Activated T-helper 9 cell treated with anti-CD3 and anti-CD28 coated beads, Interleukin-2, amount 50 U/mL, for 16 hours (primary cell): ENCODE results near the gene VANGL2.

ENCODE experiments used
- DNase-seq: peaks from one replicate; pipeline ENCODE4 v3.0.0-alpha.2; 2020; ENCODE audit warnings: low read depth

Gene VANGL2

DNA sequence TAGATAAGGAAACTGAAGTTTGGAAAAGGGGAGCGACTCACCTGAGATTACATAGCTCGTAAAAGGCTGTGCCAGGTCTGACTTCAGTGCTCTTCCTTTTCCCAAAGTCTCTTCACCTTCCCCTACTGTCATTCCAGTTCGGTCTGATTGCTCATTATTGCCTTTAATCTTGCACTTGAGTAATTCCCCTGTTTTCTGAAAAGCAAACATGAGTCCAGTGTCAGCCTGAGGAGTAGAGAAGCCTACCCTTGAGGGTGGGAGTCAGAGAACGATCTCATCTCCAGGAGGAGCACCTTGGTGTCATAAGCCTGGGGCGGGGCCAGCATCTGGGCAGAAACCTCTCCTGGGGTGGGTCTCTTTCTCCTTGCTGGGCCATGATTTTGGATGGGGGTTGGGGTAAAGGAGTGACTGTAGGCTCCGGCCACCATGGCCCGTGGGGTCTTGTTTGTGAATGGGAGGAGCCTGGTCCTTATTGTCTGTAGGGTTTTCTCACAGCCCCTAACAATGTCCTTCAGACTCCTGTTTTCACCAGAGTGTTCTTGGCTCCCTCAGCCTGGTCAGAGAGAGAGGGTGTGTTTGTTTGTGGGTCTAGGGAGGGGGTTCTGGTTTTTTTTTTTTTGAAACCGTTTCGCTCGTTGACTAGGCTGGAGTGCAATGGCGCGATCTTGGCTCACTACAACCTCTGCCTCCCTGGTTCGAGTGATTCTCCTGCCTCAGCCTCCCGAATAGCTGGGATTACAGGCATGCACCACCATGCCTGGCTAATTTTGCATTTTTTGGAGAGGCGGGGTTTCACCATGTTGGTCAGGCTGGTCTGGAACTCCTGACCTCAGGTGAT lies 6.0 kb downstream of the VANGL2 start:
- DNase-seq, result no peak

DNA sequence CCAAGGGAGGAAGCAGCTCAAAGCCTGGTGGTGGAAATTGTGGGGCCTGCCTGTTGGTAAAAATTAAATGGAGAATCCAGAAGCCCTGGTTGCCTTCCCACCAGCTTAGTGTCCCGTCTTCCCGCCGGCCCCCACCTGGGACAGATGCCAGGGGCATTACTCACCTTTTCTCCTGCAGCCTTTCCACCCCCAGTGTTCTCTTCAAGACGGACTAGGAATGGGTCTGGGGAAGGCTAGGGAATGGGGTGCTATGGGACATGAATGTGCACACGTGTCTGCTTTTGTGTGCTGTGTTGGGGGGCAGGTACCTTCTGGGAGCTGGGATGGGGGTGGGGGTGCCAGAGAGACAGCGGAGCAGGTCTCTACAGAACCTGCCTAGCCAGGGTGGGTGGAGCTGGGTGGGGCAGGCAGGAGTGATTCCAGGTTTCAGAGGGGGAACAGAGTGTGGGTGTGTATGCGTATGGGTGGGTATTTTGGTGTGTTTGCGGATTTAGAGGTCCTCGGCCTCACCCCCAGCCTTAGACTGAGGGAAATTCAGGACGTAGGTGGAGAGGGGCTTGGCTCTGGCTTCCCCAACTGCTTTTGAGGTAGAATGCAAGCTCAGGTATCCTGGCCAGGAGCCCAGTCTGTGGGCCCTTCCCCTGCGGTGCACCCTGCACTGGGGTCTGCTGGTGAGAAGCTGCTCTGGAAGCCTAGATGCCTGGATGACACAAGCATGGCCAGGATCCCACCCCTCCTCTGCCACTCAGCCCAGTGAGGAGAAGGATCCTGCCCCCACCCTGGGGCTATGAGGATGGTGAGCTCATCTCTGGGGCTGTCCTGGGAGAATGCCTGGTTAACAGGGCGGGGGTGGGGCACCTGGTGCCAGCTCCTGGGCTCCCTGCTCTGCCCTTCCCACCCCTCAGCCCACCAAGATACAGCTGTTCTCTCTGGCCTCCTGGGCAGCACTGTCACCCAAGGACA lies 7.8 kb downstream of the VANGL2 start:
- DNase-seq, result no peak

DNA sequence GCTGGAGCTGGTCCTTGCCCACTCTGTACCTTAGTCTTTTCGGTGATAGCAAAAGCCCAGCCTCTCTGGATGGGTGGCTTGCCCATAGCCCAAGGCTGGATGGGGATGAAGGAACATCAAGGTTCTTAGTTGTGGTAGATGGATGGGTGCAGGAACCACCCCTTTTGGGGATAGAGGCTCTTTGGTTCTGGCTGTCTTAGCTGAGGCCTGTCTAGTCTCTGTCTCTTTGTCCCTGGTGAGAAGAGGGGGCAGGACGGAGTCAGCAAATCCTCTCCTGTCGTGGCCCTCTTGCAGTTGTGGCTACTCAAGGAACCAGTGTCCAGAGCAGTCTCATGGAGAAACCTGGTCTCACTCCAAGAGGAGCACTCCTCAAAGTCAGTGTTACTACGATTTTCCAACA lies 8.5 kb downstream of the VANGL2 start:
- no peak for DNase-seq

DNA sequence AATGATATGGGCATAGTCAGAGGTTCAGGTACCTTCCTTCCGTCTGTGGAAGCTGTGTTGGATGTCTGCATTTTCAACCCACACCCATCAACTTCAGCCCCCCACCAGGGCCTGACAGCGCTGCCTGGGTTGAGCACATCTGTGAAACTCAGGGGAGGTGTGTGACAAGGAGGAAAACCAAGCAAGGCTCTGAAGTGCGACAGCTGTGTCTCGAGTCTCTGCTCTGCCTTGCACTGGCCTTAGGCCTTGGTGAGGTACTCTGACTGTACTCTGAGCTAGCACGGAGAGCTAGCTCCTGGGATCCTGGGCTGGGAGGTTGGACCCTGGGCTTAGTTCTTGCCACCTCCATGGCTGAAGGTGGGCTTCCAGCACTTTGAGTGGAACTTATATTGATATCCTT lies 9.1 kb downstream of the VANGL2 start:
- DNase-seq, result no peak

DNA sequence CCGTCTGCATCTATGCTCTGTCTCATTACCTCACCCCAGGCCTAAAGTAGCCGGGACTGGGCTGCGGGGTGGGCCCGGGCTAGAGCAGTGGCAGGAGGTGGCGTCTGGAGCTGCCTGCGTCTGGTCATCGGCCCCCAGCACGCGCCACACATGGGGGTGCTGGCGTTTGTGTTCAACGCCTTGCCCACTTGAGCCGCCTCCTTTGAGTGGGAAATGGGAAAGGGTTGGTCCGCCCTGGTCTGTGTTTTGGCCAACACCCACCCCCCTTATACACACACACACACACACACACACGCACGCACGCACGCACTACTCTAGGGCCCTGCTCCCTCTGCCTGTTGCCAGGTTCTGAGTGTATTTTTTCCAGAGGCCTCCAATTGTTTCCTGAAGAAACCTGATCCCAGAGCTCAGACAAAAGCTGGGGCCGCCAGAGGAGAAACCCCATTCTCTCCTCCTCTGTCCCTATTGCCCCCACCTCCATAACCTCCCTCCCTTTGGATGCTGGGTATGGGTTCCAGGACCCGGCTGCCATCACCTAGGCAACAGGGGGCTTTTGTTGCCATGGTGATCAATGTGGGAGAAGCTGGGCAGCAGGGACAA lies 10.1 kb downstream of the VANGL2 start:
- DNase-seq, result no peak

DNA sequence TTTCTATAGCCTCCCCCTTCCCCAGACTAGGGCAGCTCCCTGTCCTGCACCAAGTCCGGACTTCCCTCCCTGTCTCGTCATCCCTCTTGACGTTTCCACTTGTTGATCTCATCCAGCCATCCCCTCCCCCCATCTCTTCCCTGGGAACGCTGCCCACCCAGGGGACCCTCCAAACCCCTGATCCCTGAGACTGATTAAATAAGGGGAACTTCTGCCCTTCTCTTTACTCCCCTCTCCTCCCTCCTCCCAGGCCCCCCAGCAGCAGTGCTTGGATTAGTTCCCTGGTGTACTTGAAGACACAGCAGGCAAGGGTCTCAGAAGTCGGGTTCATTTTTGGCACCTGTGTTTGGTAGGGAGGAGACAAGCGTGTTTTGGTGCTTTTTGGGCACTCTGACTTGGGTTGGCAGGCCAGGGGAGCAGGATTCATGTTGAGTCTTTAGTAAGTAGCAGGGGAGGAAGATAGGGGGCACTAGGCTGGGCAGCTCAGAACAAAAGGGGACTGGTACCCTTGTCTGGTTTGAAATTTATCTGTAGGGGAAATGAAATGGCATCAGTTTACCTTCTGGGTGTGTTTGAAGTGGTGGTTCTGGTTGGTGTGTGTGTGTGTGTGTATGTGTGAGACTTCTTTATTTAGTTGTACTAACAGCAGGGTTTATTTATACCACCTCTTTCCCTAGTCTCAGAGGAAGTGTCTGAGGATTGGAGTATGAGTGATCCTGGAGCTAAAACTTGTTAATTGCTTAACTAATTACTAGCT lies 11.1 kb downstream of the VANGL2 start:
- DNase-seq, result no peak

DNA sequence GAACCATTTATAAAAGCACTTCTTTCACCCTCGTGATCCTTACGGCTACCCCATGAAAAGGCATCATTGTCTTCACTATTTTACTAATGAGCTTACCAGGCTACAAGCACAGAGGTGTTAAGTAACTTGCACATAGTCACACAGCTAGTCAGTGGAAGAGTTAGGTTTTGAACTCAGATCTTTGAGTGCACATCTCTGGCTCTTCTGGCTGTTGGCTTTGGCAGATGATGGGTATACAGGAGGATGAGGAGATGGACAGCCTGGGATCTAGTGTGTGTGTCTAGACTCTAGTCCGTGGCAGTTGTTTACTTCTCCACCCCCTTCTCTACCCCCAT lies 11.6 kb downstream of the VANGL2 start:
- DNase-seq, result no peak

DNA sequence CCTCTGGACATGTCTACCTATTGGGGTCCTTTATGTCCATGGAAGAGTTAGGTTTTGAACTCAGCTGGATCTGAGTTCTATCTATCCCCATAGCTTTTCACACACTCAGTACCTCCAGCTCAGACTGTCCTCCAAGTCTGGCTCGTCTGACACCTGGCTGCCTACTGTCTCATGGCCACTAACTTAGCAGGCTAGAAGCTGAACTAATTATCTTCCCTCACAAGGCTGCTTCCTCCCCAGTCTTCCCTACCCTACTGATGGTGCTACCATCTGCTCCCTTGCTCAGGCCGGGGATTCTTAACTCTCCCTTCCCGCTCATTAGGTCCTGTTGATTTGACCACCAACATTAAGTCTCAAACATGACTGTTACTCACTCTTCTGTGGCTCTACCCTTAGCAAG lies 13.4 kb downstream of the VANGL2 start:
- no peak for DNase-seq

DNA sequence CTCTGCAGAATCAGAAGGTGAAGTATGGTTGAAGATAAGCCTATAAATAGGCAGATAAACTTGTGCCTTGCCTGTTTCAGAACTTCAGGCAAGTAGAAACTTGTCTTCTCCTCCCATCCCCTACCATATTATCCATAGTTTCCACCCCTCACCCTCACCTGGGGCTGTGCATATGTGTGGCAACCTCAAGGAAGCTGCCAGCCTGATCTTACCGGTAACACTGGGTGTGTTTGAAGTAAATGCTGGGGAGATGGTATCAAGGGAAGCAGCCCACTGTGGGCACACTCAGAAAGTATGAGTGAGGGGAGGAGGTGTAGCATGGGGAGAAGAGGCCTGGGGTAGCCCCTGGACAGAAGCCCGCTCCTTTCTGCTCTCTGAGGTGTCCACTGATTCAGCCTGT lies 14.5 kb downstream of the VANGL2 start:
- no peak for DNase-seq

DNA sequence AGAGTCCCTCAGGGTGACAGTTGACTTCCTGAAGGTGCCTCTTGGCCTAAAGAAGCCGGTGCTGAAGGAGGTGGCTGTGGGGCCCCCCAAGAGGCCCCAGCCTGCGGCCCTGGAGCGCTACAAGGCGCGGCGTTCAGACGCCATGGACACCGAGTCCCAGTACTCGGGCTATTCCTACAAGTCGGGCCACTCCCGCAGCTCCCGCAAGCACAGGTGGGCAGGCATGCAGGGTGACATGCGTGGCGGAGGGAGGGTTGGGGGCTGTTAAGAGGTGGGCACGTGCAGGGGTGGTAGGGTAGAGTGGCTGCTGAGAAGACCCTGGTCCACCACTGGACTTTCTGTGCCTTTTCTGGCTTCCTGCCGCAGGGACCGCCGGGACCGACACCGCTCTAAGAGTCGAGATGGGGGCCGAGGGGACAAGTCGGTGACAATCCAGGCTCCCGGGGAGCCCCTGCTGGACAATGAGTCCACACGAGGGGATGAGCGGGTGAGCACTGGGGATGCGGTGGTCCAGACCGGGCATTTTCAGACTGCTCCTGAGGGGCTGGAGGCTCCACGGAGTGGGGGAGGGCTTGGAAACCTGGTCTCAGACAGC lies 15.4 kb downstream of the VANGL2 start:
- no peak for DNase-seq

DNA sequence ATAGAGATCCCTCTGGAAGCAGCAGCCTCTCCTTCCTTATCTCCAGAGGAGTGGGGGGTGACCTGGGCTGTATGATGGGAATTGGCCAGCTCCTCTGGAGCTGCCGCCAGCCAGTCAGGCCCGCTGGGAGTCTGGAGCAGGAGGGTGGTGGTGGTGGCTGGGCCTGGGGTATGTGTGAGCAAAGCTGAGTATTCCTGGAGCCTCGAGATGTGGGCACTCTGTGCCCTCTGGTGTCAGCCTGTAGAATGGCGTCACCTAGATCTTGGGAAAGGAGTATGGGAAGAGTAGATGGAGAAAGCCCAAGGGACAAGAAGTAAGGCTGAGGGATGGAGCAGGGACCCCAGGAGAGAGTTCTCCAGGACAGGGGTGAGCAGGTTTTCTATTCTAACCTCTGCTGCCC lies 16.0 kb downstream of the VANGL2 start:
- DNase-seq, result no peak

DNA sequence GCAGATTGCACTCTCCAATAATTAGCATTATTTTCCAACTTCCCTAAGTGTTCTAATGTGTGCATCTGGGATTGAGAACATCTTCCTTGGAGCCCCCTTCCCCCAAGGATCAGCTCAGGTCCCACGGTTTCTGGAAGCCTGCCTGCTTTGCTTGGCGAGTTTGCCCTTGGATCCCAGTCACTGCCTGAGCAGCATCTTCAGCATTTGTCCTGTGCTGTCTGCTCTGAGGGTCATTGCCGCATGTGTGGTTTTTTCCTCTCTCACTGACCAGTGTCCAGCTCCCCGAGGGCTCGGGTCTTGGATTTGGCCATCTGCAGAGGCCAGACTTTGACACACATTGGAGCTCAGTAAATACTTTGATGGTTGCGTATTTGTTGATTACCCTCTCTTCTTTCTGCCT lies 18.1 kb downstream of the VANGL2 start:
- DNase-seq, result no peak

DNA sequence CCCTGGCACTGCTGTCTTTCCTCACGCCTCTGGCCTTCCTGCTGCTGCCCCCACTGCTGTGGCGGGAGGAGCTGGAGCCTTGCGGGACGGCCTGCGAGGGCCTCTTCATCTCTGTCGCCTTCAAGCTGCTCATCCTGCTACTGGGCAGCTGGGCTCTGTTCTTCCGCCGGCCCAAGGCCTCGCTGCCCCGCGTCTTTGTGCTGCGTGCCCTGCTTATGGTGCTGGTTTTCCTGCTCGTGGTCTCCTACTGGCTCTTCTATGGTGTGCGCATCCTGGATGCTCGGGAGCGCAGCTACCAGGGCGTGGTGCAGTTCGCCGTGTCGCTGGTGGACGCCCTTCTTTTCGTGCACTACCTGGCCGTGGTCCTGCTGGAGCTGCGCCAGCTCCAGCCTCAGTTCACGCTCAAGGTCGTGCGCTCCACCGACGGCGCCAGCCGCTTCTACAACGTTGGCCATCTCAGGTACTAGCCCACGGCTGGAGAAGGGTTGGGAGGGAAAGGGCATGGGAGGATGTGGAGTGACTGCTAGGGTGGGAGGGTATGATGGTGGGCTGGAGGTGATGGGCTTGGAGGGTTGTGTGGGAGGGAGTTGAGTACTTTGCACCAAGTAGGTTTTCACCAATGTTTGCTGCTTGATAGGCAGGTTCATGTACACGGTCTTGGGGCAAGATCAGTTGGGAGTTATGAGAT lies 18.9 kb downstream of the VANGL2 start:
- no peak for DNase-seq

DNA sequence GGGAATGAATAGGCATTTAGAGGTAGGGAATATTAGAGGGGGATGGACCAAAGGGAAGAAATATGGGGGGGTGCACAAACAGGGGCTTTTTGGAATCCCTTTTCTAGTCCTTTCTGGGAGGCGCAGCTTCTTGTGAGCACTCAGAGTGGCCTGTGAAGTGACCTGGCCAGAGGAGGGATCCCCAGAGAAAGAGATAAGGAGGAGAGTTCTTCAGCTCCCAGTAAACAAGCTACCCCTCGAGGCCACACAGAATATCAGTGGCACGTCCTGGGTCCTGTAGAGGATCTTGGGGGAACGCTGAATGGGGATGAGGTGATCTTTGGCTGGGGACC lies 19.4 kb downstream of the VANGL2 start:
- no peak for DNase-seq

DNA sequence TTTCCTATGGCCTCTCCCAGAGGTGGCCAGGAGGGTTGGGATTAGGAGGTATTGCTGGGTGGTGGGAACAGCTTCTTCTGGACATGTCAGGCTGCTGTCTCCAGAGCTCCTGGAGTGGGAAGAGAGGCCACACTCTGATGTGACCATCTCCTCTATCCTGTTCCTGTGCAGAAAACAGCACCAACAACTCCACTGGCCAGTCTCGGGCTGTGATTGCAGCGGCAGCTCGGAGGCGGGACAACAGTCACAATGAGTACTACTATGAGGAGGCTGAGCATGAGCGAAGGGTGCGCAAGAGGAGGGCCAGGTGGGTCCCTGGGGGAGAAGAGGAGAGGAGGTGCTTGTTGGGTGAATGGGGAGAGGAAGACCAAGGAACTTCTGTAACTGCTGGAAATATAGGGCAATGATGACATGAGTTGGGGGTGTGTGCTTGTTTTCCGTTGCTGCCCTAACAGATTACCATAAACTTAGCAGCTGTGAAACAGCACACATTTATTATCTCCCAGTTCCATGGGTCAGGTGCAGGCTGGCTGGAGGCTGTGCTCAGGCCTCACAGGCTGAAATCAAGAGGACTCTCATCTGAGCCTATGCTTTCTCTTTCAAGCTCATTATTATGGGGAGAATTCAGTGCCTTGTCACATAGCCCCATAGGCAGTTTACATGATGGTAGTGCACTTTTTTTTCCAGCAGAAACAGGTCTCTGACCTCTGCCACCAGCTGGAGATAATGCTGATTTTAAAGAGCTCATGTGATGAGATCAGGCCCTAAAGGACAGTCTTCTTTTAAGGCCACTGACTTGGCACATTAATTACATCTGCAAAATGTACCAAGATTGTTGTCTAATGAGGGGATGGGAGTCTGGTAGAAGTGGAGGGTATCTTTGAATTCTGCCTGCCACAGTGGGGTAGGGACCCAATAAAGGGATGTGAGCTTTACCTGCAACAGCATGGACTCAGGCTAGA lies 20.8 kb downstream of the VANGL2 start:
- DNase-seq, result no peak

DNA sequence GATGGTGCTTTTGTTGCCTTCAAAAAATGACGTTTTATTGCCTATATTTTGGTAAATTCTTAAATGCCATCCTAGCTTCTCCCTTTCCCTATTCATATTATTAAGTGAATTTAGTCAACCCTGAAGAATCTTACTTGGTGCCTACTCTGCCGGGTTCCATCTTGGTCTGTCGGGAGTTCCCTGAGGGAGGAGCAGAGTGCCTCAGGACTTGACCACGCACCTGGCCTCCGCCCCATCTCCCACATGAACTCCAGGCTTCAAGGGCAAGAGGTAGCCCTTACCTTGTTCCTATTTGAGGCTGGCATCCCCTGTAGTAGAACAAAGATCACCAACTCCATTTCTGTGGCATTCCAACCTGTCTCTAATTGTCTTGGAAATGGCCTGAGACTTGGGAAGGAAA lies 21.5 kb downstream of the VANGL2 start:
- no peak for DNase-seq

DNA sequence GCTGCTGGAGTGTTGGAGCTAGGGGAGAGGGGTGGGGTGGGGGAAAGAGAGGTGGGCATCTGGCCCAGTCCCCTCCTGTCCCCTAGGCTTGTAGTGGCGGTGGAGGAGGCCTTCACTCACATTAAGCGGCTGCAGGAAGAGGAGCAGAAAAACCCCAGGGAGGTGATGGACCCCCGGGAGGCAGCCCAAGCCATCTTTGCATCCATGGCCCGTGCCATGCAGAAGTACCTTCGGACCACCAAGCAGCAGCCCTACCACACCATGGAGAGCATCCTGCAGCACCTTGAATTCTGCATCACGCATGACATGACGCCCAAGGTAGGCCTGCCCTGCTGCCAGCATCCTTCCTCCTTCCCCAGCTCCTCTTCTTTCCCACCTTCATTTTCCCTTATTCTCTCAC lies 23.6 kb downstream of the VANGL2 start:
- DNase-seq, result no peak

DNA sequence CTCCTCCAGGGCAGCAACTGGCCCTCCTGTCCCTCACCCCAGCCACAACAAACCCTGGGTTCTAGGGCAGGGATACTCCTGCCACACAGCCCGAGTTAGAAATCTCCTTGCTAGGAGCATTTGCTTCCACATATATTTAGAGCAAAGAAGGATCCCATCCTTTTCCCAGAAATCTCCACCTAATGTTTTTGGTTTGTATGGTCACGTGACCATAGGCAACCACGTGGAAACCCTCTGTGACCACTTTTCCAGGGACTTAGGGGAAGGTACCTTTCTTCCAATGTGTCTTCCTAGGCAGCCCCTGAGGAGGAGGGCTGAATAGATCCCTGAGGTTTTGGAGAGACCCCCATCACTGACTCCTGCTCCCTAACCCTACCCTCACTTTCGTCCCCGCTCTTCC lies 25.5 kb downstream of the VANGL2 start:
- no peak for DNase-seq

DNA sequence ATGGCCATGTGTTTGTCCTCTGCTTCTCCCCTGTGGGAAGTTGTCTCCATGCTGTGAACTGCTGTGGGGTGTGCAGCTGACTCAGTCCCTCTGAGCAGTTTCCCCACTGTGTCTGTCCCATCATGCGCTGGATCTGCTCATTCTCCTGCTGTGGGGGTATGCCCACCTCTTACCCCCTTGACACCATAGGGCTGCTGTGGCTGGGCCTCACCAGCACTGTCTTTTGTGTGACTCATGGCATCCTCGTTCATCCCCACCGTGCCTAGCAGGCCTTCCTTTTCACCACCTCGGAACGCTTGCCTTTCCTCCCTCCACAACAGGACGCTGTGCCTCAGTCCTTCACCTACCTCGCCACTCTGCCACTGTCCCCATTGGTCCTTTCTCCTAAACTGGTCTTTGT lies 27.3 kb downstream of the VANGL2 start:
- no peak for DNase-seq

DNA sequence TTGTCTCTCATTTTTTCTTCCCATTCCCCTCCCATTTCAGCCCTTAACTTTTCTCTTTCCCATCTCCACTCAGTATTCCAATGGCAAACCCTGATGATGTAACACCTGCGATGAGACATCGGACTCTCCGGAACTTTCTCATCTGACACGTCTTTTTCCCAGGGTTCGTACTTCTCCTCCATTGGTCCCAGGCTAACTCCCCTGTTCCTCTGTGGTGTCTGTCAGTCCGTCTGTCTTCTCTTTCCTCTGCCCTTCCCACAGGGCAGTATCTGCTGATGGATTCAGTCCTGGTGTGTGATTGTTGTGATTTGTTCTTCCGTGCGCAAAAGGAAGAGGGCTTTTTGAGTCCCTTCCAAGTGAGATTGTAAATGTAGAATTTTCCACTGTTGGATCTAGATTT lies 27.7 kb downstream of the VANGL2 start:
- no peak for DNase-seq
